ENCODE data around the gene SLC25A40. TPM values are rescaled to one million over a fixed set of nuclear protein-coding genes. Genes with fewer than 3 reads are reported as not detected.

Gene SLC25A40
- total and polyA plus RNA-seq, 2 of the 13 experiments (the other 11 are each of a cell fraction or from before 2014, with no cell fraction given): 12.9 to 13.6 TPM

DNA sequence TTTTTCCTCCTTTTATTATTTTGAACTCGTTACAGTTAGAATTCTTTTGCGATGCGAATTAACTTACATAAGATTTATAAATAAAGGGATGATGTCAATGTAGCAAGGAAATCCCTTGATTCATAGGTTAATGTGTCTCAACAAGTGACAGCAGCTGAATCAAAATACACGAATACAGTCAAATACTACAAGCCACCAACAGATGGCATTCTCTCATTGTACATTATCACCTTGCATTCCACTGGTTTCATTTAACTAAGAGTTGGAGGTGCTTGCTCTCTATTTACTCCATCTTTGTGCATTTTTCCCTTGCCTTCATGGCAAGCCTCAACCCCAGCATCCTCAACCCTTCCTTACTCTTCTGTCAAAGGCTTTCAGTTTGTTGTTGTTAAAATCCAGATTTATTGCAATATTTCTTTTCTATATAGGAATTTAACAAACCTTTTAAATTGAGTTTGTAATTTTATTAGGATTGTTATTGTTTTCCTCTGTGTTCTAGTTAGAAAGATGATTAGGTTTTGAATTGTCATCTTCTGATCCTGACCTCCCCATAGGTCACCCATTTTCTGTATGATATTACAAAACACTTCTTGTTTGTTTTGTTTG lies 78.3 kb downstream of the SLC25A40 start:
- Histone ChIP-seq H3K9ac (ENCODE audit: insufficient read depth, low read depth, low read length) (no peak overlapping the region), H2AFZ (ENCODE audit: low read length) (no peak overlapping the region), H3K36me3 (replicated peaks in 1 of 2; ENCODE audit: control insufficient read depth in 1 of 2, insufficient read depth in 2 of 2, low read length in 2 of 2) (no peaks in the 10 kb centered on the region), H3K9me3 (ENCODE audit: low read length) (no peaks in the 10 kb centered on the region), H4K20me1 (ENCODE audit: insufficient read depth, low read length) (no peaks in the 10 kb centered on the region), H3K4me1 (ENCODE audit: insufficient read depth, low read length) (no peaks in the 10 kb centered on the region), H3K79me2 (ENCODE audit: insufficient read depth, low read length) (no peaks in the 10 kb centered on the region), H3K27ac (ENCODE audit: extremely low read length, insufficient read depth, low read length) (no peak overlapping the region), H3K4me3 (replicated peaks in 1 of 3; ENCODE audit: insufficient read depth in 1 of 3, low read depth in 2 of 3, low read length in 3 of 3) (no peak overlapping the region), H3K4me2 (ENCODE audit: low read depth, low read length) (no peak overlapping the region), H3K27me3 (ENCODE audit: control insufficient read depth in 1 of 2, insufficient read depth in 2 of 2, low read length in 2 of 2) (no peaks in the 10 kb centered on the region)
- ATAC-seq (peak; percentile 80), FAIRE-seq (peak; percentile 71), DNase-seq (ENCODE audit: low spot score) (peak; percentile 48)
- in situ Hi-C loops (cut with HindIII; ENCODE audit: extremely low pct_ligation_motif_present, low pct_unique_long_range_greater_than_20kb): no loop called here
- intact Hi-C loops (cut with micrococcal nuclease; ENCODE audit: unreplicated experiment): loop anchor here (1.0 to 2.0 kb wide), 3 partner anchors 89 to 371 kb away; no protein-coding TSS in a partner anchor
- POLR2A ChIA-PET: no interaction called here
- CTCF ChIA-PET (ENCODE audit: low intra/inter-chr PET ratio, low total read pairs): interaction anchor here (1.1 to 3.2 kb wide), 3 partner anchors 88 to 372 kb away, joined by 5 to 29 read pairs (median 9); no protein-coding TSS in a partner anchor
- whole genome bisulfite sequencing (ENCODE audit: low lambda C conversion rate): 0% methylated on average over 4 of the region's 4 CpGs
- BruUV-seq (replicated peaks): no TSS peak
- TF ChIP-seq SMC3 (IDR thresholded peaks at IDR 0.05; ENCODE audit: low read length) (peak; percentile 76), FOXK2 (IDR thresholded peaks at IDR 0.05) (no peak), SRSF1 (optimal IDR thresholded peaks at IDR 0.05; ENCODE audit: low read depth, low read length) (no peak), ARID3A (IDR thresholded peaks at IDR 0.05; ENCODE audit: low read depth, low read length) (peak; percentile 43; the same call in 1 of the 2 replicates), ZBTB3 (CRISPR knock-in tag; IDR thresholded peaks at IDR 0.05; ENCODE audit: borderline replicate concordance, low read depth) (no peak), TEAD3 (CRISPR knock-in tag; optimal IDR thresholded peaks at IDR 0.05; ENCODE audit: borderline replicate concordance) (peak; percentile 59), RAD21 (CRISPR knock-in tag; IDR thresholded peaks at IDR 0.05) (peak; percentile 45; the same call in 1 of the 2 replicates), ZBTB10 (CRISPR knock-in tag; IDR thresholded peaks at IDR 0.05; ENCODE audit: borderline replicate concordance) (no peak), CTCF (CRISPR knock-in tag; IDR thresholded peaks at IDR 0.05) (peak; percentile 82), ZKSCAN1 (IDR thresholded peaks at IDR 0.05; ENCODE audit: low read length) (no peak)
- TF ChIP-seq, protein P1, sequence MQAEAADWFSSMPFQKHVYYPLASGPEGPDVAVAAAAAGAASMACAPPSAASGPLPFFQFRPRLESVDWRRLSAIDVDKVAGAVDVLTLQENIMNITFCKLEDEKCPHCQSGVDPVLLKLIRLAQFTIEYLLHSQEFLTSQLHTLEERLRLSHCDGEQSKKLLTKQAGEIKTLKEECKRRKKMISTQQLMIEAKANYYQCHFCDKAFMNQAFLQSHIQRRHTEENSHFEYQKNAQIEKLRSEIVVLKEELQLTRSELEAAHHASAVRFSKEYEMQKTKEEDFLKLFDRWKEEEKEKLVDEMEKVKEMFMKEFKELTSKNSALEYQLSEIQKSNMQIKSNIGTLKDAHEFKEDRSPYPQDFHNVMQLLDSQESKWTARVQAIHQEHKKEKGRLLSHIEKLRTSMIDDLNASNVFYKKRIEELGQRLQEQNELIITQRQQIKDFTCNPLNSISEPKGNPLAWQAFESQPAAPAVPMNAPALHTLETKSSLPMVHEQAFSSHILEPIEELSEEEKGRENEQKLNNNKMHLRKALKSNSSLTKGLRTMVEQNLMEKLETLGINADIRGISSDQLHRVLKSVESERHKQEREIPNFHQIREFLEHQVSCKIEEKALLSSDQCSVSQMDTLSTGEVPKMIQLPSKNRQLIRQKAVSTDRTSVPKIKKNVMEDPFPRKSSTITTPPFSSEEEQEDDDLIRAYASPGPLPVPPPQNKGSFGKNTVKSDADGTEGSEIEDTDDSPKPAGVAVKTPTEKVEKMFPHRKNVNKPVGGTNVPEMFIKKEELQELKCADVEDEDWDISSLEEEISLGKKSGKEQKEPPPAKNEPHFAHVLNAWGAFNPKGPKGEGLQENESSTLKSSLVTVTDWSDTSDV (CRISPR knock-in tag; IDR thresholded peaks at IDR 0.05): no peak
- TF ChIP-seq, protein P2, sequence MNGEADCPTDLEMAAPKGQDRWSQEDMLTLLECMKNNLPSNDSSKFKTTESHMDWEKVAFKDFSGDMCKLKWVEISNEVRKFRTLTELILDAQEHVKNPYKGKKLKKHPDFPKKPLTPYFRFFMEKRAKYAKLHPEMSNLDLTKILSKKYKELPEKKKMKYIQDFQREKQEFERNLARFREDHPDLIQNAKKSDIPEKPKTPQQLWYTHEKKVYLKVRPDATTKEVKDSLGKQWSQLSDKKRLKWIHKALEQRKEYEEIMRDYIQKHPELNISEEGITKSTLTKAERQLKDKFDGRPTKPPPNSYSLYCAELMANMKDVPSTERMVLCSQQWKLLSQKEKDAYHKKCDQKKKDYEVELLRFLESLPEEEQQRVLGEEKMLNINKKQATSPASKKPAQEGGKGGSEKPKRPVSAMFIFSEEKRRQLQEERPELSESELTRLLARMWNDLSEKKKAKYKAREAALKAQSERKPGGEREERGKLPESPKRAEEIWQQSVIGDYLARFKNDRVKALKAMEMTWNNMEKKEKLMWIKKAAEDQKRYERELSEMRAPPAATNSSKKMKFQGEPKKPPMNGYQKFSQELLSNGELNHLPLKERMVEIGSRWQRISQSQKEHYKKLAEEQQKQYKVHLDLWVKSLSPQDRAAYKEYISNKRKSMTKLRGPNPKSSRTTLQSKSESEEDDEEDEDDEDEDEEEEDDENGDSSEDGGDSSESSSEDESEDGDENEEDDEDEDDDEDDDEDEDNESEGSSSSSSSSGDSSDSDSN (CRISPR knock-in tag; IDR thresholded peaks at IDR 0.05): no peak

Measured in HepG2 (cell line).